Kidney epithelial cell (primary cell): ENCODE measurements around the gene JCAD. TPM values are rescaled to one million over a fixed set of nuclear protein-coding genes. Genes with fewer than 3 reads are reported as not detected.

Experiments
- DNase-seq: peaks from one replicate; pipeline ENCODE4 v3.0.0-alpha.2; 2010; ENCODE audit warnings: low read depth
- H3K27me3 ChIP-seq: 2 replicates; pipeline ENCODE4 v1.6.0; 2011; ENCODE audit warnings: low read length; ENCODE audit not compliant: control insufficient read depth, insufficient read depth
- H3K36me3 ChIP-seq: 2 replicates; pipeline ENCODE4 v1.5.1; 2011; ENCODE audit warnings: low read length; ENCODE audit not compliant: control insufficient read depth, insufficient read depth
- H3K4me3 ChIP-seq: 2 replicates; pipeline ENCODE4 v1.5.1; 2011; ENCODE audit warnings: low read depth, mild to moderate bottlenecking, control low read depth, low read length
- CTCF ChIP-seq: IDR thresholded peaks from 2 replicates; pipeline ENCODE4 v1.5.1; 2011; ENCODE audit warnings: mild to moderate bottlenecking, moderate library complexity, low read length, control low read depth, inconsistent platforms; ENCODE audit not compliant: insufficient read depth, poor library complexity, severe bottlenecking
- total RNA-seq: library from RNA; depleted of rRNA; stranded (reverse); fragments of >200 nt; gene quantifications from 2 replicates; pipeline ENCODE4 v1.2.3, GENCODE V29; 2015

Gene JCAD
- total RNA-seq, 1 donor from 2014 or later, result 1.7 TPM

GRCh38 chr10:30037620-30038336 is 21.6 kb downstream of the JCAD start:
- no peak overlapping the region for H3K4me3 ChIP-seq
- TF ChIP-seq CTCF, result no peak
- no peak for DNase-seq
- H3K36me3 ChIP-seq, result no peaks in the 10 kb centered on the region
- no peaks in the 10 kb centered on the region for H3K27me3 ChIP-seq

DNA sequence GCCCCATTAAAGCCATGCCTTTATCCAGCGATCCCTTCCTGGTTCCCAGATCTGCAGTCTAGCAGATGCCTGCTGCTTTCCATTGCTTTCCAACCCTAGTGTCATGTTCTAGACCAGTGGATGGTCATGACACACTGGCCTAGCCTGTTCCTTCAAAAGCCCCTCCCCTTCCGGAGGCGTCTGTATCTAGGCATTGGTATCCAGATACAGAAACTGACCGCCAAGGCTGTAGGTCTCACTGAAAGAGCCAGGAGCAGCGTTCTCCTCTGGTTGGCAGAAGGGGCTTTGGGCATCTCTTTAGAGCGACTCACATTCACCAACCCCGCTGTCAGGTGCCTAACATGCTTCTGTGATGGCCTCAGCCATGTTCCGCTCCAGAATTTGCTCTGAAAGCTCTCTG is 22.6 kb downstream of the JCAD start:
- no peak overlapping the region for H3K4me3 ChIP-seq
- no peak for TF ChIP-seq CTCF

DNA sequence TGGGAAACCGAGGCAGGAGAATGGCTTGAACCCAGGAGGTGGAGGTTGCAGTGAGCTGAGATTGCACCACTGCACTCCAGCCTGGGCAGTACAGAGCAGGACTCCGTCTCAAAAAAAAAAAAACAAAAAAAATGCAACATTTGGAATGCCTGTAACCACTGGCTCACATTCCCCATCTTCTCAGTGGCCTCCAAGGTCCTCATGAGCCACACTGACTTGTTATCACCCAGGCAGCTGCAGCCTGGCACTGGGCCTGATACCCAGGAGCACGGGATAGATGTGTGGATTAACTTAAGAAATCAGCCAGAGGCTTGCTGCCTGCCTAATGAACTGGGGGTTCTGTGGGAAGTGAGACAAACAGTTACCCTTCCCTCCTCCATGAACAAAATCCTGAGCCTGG is 23.0 kb downstream of the JCAD start:
- no peak for DNase-seq
- Histone ChIP-seq H3K4me3 (no peak overlapping the region), H3K36me3 (no peaks in the 10 kb centered on the region), H3K27me3 (no peaks in the 10 kb centered on the region)
- no peak for TF ChIP-seq CTCF

More for the DNA sequence above, 22.6 kb downstream of the JCAD start:
- no peaks in the 10 kb centered on the region for H3K36me3 ChIP-seq
- no peaks in the 10 kb centered on the region for H3K27me3 ChIP-seq
- DNase-seq, result no peak

- DNase-seq, result no peak
- no peak for TF ChIP-seq CTCF
- H3K36me3 ChIP-seq, result no peaks in the 10 kb centered on the region
- no peaks in the 10 kb centered on the region for H3K27me3 ChIP-seq
- no peak overlapping the region for H3K4me3 ChIP-seq
Observed at GRCh38 chr10:30034433-30035137, 24.8 kb downstream of the JCAD start.

- Histone ChIP-seq H3K27me3 (no peaks in the 10 kb centered on the region), H3K4me3 (no peak overlapping the region), H3K36me3 (no peaks in the 10 kb centered on the region)
- no peak for TF ChIP-seq CTCF
- no peak for DNase-seq
Observed at GRCh38 chr10:30032125-30032524, 27.3 kb downstream of the JCAD start.
